Esophagus squamous epithelium (tissue), 4 donors: Measurements from ENCODE around the gene MCU.

ENCODE experiments used
- POLR2A ChIP-seq, 4 donors: fragments of 450-650 bp; IDR thresholded peaks; one replicate each; pipeline ENCODE4 v1.6.1; 2017; ENCODE audit warnings: antibody characterized with exemption in 4 of 4, mild to moderate bottlenecking in 4 of 4, moderate library complexity in 3 of 4
- TF ChIP-seq, protein P1 (sequence below), 6 experiments: fragments of 450-650 bp in 4 of 6; fragments of 200-600 bp in 2 of 6; sonication (generic) in 2 of 6; IDR thresholded peaks; one replicate each; pipeline ENCODE4 v1.5.1; 2016 to 2019; ENCODE audit warnings: antibody characterized with exemption in 6 of 6, mild to moderate bottlenecking in 4 of 6, moderate library complexity in 4 of 6

DNA sequence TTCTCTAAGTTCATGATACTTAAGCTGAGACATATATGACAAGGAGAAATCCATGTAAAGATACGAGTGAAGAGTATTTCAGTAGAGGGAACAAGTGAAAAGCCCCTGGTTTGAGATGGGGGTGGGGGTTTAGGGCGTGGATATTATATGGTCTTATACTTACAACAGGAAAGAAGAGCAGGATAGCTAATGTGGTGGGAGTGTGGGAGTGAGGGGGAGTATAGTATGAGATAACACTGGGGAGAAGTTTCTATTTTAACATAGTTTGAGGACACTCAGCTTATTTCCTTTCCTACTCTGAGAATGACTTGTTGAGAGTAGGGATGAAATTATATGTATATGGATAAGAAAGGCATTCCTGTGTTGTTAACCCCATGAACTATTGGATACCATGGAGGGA is 36.5 kb downstream of the MCU start:
- TF ChIP-seq, protein P1, sequence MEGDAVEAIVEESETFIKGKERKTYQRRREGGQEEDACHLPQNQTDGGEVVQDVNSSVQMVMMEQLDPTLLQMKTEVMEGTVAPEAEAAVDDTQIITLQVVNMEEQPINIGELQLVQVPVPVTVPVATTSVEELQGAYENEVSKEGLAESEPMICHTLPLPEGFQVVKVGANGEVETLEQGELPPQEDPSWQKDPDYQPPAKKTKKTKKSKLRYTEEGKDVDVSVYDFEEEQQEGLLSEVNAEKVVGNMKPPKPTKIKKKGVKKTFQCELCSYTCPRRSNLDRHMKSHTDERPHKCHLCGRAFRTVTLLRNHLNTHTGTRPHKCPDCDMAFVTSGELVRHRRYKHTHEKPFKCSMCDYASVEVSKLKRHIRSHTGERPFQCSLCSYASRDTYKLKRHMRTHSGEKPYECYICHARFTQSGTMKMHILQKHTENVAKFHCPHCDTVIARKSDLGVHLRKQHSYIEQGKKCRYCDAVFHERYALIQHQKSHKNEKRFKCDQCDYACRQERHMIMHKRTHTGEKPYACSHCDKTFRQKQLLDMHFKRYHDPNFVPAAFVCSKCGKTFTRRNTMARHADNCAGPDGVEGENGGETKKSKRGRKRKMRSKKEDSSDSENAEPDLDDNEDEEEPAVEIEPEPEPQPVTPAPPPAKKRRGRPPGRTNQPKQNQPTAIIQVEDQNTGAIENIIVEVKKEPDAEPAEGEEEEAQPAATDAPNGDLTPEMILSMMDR (IDR thresholded peaks at IDR 0.05), result no peak
- no peak for TF ChIP-seq POLR2A (IDR thresholded peaks at IDR 0.05)
